Peyer's patch (tissue), 4 donors: Measurements from ENCODE around the gene ZNHIT2.

Source experiments
- POLR2A ChIP-seq, 2 donors: fragments of 450-650 bp; IDR thresholded peaks; one replicate each; pipeline ENCODE4 v1.5.1; 2017; ENCODE audit warnings: antibody characterized with exemption in 2 of 2, mild to moderate bottlenecking in 2 of 2, moderate library complexity in 2 of 2
- TF ChIP-seq, protein P1 (sequence below), 6 experiments: fragments of 450-650 bp in 4 of 6; fragments of 200-600 bp in 2 of 6; sonication (generic) in 1 of 6; IDR thresholded peaks; one replicate each; pipeline ENCODE4 v1.5.1; 2017 to 2019; ENCODE audit warnings: antibody characterized with exemption in 6 of 6, mild to moderate bottlenecking in 3 of 6, moderate library complexity in 1 of 6

DNA sequence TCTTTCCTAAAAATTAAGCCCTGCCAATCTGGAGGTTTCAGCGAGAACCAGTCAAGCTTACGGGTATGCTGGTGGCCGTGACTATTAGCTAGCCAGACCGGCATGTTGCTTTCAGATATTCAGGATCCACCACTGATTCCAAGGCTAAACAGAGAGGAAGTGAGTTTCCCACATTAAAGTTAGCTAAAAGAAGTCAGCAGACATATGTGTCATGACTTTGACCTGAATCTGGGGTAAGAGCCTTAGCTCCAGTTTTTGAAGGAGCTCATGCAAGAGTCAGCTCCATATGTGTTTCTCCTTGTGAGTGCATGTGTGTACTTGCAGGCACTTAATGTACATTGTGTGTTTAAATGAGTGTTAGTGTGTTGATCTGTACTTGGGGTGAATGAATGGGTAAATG is 32.1 kb downstream of the ZNHIT2 start:
- TF ChIP-seq, protein P1, sequence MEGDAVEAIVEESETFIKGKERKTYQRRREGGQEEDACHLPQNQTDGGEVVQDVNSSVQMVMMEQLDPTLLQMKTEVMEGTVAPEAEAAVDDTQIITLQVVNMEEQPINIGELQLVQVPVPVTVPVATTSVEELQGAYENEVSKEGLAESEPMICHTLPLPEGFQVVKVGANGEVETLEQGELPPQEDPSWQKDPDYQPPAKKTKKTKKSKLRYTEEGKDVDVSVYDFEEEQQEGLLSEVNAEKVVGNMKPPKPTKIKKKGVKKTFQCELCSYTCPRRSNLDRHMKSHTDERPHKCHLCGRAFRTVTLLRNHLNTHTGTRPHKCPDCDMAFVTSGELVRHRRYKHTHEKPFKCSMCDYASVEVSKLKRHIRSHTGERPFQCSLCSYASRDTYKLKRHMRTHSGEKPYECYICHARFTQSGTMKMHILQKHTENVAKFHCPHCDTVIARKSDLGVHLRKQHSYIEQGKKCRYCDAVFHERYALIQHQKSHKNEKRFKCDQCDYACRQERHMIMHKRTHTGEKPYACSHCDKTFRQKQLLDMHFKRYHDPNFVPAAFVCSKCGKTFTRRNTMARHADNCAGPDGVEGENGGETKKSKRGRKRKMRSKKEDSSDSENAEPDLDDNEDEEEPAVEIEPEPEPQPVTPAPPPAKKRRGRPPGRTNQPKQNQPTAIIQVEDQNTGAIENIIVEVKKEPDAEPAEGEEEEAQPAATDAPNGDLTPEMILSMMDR (IDR thresholded peaks at IDR 0.05), result no peak
- TF ChIP-seq POLR2A (IDR thresholded peaks at IDR 0.05), result no peak
